ENCODE results near the gene LANCL2.

DNA sequence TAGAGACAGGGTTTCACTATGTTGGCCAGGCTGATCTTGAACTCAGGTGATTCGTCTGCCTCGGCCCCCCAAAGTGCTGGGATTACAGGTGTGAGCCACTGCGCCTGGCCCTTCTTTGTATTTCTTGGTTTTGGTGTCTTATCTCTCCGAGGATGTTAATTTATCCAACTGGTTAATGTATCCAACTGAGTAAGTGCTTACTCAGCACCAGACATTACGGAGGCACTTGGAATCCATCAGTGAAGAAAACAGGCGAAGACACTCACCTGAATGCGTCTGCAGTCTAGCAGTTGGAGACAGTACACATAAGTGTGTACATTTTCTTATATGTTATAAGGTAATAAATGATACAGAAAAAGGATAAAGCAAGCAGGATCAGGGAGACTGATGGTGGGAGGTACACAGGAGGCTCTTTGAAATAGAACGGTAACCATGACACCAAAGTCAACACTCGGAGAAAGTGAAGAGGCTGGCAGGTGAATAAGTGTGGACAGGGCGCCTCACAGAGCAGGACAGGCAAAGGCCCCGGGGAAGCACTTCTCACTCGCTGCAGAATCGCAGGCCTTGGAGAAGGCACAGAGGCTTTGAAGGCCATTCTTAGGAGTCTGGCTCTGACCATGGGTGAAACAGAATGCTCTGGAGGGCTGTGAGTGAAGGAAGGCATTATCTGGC, 73.1 kb downstream of the LANCL2 start:
- TF ChIP-seq, protein P1, sequence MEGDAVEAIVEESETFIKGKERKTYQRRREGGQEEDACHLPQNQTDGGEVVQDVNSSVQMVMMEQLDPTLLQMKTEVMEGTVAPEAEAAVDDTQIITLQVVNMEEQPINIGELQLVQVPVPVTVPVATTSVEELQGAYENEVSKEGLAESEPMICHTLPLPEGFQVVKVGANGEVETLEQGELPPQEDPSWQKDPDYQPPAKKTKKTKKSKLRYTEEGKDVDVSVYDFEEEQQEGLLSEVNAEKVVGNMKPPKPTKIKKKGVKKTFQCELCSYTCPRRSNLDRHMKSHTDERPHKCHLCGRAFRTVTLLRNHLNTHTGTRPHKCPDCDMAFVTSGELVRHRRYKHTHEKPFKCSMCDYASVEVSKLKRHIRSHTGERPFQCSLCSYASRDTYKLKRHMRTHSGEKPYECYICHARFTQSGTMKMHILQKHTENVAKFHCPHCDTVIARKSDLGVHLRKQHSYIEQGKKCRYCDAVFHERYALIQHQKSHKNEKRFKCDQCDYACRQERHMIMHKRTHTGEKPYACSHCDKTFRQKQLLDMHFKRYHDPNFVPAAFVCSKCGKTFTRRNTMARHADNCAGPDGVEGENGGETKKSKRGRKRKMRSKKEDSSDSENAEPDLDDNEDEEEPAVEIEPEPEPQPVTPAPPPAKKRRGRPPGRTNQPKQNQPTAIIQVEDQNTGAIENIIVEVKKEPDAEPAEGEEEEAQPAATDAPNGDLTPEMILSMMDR (IDR thresholded peaks at IDR 0.05): no peak
- no peak for TF ChIP-seq POLR2A (IDR thresholded peaks at IDR 0.05)

Data from uterus (tissue), 2 donors.